Gastroesophageal sphincter (tissue), 4 donors: ENCODE results near the gene EIF2B1. TPM values are rescaled to one million over a fixed set of nuclear protein-coding genes. Genes with fewer than 3 reads are reported as not detected.
"Not testable (repeated sequence)": the region's sequence is repeated elsewhere in the genome, so short reads cannot be mapped to it uniquely, and the experiment has no call there.

Experiments used
- ATAC-seq: fragments of 150-250 bp; one replicate; pipeline ENCODE4 v1.9.1; 2016; ENCODE audit warnings: mild to moderate bottlenecking, moderate library complexity
- H3K27ac ChIP-seq, 4 donors: fragments of 200-600 bp; sonication (generic) in 3 of 4; 1 replicate in 3 of 4; 2 replicates in 1 of 4; pipeline ENCODE4 v1.5.1; 2016 to 2019
- H3K27me3 ChIP-seq: fragments of 200-600 bp; sonication (generic); one replicate; pipeline ENCODE4 v1.5.1; 2019
- H3K36me3 ChIP-seq, 2 donors: fragments of 200-600 bp; sonication (generic); one replicate each; pipeline ENCODE4 v1.5.1; 2019; ENCODE audit warnings: control low read depth in 1 of 2
- H3K4me1 ChIP-seq, 3 donors: fragments of 200-600 bp; sonication (generic); 1 replicate in 2 of 3; 2 replicates in 1 of 3; pipeline ENCODE4 v1.5.1; 2016 to 2019; ENCODE audit warnings: control low read depth in 2 of 3
- H3K4me3 ChIP-seq, 2 donors: fragments of 200-600 bp; sonication (generic); one replicate each; pipeline ENCODE4 v1.5.1; 2019; ENCODE audit warnings: mild to moderate bottlenecking in 1 of 2, moderate library complexity in 1 of 2
- H3K9me3 ChIP-seq, 3 donors: fragments of 200-600 bp; sonication (generic); one replicate each; pipeline ENCODE4 v1.5.1; 2017 to 2019; ENCODE audit warnings: control low read depth in 2 of 3
- EP300 ChIP-seq: sonication (generic); formaldehyde crosslinking; IDR thresholded peaks from one replicate; pipeline ENCODE4 v1.6.1; 2017; ENCODE audit warnings: antibody characterized with exemption, mild to moderate bottlenecking
- POLR2A ChIP-seq, 2 donors: fragments of 450-650 bp; IDR thresholded peaks; one replicate each; pipeline ENCODE4 v1.6.1; 2017; ENCODE audit warnings: antibody characterized with exemption in 2 of 2, mild to moderate bottlenecking in 2 of 2, moderate library complexity in 1 of 2
- POLR2AphosphoS5 ChIP-seq: sonication (generic); formaldehyde crosslinking; IDR thresholded peaks from one replicate; pipeline ENCODE4 v1.6.1; 2017; ENCODE audit warnings: antibody characterized with exemption
- WGBS, 2 donors: methylation state at CpG; one replicate each; pipeline ENCODE4 v1.1.5; 2018; ENCODE audit warnings: low coverage in 1 of 2; 5-methylcytosine and 5-hydroxymethylcytosine counted together
- total RNA-seq, 4 donors: library from RNA; depleted of rRNA; stranded (reverse); fragments of >200 nt; gene quantifications; one replicate each; pipeline ENCODE4 v1.1.0, GENCODE V29; 2016
- TF ChIP-seq, protein P1 (sequence below), 4 experiments: fragments of 200-600 bp in 2 of 4; fragments of 450-650 bp in 2 of 4; sonication (generic) in 1 of 4; IDR thresholded peaks; one replicate each; pipeline ENCODE4 v1.5.1; 2017 to 2019; ENCODE audit warnings: antibody characterized with exemption in 4 of 4, mild to moderate bottlenecking in 2 of 4, moderate library complexity in 2 of 4

EIF2B1 gene
- total RNA-seq, 4 donors from 2014 or later: 94.7 to 113 (median 106) TPM

DNA sequence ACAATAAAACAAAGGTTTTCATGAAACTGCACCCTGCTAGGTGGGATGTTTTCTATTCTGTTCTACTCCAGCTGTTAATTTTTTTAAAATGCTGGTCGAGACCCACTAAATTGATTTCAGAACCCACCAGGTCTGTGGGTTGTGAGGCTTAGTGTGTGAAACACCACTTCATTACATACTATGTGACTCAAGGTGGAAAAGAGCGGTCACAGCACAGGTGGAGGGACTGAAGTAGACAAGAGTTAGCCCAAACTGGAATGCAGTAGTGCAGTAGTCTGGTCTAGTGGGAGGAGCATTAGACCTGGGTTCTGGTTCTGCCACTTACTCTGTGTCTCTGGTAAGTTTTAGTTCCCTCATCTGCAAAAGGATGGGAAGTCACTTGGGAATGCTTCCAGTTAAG lies 19.4 kb downstream of the EIF2B1 start:
- H3K4me1 ChIP-seq: peaks cover 0 to 6% (median 0%) of the 10 kb centered on the region in 3 donors
- no peak overlapping the region for H3K27ac ChIP-seq
- H3K9me3 ChIP-seq: no peaks in the 10 kb centered on the region
- WGBS, 2 donors: 100% methylated on average over 2 of the region's 2 CpGs
- no peak overlapping the region for H3K4me3 ChIP-seq
- H3K36me3 ChIP-seq: peaks cover 0 to 100% of the 10 kb centered on the region in 2 donors
- TF ChIP-seq, protein P1, sequence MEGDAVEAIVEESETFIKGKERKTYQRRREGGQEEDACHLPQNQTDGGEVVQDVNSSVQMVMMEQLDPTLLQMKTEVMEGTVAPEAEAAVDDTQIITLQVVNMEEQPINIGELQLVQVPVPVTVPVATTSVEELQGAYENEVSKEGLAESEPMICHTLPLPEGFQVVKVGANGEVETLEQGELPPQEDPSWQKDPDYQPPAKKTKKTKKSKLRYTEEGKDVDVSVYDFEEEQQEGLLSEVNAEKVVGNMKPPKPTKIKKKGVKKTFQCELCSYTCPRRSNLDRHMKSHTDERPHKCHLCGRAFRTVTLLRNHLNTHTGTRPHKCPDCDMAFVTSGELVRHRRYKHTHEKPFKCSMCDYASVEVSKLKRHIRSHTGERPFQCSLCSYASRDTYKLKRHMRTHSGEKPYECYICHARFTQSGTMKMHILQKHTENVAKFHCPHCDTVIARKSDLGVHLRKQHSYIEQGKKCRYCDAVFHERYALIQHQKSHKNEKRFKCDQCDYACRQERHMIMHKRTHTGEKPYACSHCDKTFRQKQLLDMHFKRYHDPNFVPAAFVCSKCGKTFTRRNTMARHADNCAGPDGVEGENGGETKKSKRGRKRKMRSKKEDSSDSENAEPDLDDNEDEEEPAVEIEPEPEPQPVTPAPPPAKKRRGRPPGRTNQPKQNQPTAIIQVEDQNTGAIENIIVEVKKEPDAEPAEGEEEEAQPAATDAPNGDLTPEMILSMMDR (IDR thresholded peaks at IDR 0.05): no peak
- no peak for TF ChIP-seq EP300
- no peak for TF ChIP-seq POLR2AphosphoS5
- TF ChIP-seq POLR2A (IDR thresholded peaks at IDR 0.05): no peak
- H3K27me3 ChIP-seq: no peaks in the 10 kb centered on the region
- ATAC-seq: no peak

DNA sequence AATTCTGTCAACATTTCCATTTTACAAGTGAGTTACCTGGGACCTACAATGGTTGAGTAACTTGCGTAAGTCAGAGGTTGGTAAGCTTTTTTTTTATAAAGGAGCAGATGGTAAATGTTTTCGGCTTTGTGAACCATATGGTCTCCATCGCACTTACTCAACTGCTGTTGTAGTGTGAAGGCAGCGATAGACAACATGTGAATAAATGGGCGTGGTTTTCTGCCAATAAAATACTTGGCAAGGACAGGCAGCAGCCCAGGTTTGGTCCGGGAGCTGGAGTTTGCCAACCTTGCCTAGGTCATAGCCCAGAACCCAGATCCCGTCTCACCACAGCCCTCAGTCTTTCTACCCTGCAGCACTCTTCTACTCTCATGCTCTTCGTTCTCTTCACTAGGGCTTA lies 25.3 kb downstream of the EIF2B1 start:
- H3K4me1 ChIP-seq: peaks cover 0 to 13% (median 0%) of the 10 kb centered on the region in 3 donors
- H3K9me3 ChIP-seq: no peaks in the 10 kb centered on the region
- 79 to 92% methylated on average over 2 to 8 of the region's 8 CpGs for WGBS, 2 donors
- no peak overlapping the region for H3K27ac ChIP-seq
- ATAC-seq: no peak
- no peak for TF ChIP-seq POLR2A (IDR thresholded peaks at IDR 0.05)
- no peak for TF ChIP-seq POLR2AphosphoS5
- TF ChIP-seq, protein P1 (IDR thresholded peaks at IDR 0.05): no peak
- no peak for TF ChIP-seq EP300
- no peaks in the 10 kb centered on the region for H3K27me3 ChIP-seq
- peaks cover 0 to 84% of the 10 kb centered on the region in 2 donors for H3K36me3 ChIP-seq
- H3K4me3 ChIP-seq: no peak overlapping the region

DNA sequence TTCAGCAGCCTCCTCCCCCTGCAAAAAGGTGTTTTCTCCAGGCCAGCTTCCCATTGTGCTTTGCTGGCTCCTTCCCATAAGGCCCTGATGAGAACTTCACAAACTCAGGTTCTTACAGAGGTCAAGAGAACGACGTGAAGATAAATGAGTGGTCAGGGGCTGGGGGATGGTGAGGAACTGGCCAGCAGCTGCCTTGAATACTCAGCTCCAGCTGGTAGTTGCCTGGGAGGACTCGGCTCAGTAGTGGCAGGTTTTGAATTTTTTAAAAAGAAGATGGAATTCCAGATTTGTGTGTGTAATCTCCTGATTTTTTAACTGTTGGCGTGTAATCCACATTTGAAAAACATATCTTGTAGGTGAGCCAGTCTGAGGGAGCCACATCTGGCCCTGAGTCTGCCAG lies 25.7 kb downstream of the EIF2B1 start:
- no peak for ATAC-seq
- WGBS, 2 donors: 42 to 52% methylated on average over 4 of the region's 4 CpGs
- Histone ChIP-seq H3K27ac (no peak overlapping the region), H3K27me3 (no peaks in the 10 kb centered on the region), H3K36me3 (peaks cover 0 to 80% of the 10 kb centered on the region in 2 donors), H3K9me3 (no peaks in the 10 kb centered on the region), H3K4me3 (no peak overlapping the region), H3K4me1 (peaks cover 0 to 17% (median 4%) of the 10 kb centered on the region in 3 donors)
- TF ChIP-seq, protein P1 (IDR thresholded peaks at IDR 0.05): no peak

DNA sequence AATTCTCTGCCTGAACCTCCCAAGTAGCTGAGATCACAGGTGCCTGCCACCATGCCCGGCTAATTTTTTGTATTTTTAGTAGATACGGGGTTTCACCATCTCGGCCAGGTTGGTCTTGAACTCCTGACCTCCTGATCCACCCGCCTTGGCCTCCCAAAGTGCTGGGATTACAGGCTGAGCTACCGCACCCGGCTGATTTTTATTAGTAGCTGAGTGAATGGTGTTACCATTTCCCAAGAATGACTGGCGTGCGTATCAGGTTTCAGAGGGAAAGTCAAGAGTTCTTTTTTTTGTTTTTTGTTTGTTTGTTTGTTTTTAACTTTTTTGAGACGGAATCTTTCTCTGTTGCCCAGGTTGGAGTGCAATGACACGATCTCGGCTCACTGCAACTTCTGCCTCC lies 30.0 kb downstream of the EIF2B1 start:
- not testable (repeated sequence) for H3K9me3 ChIP-seq, H3K4me3 ChIP-seq, H3K27ac ChIP-seq, H3K27me3 ChIP-seq, ATAC-seq
- H3K36me3 ChIP-seq: peaks cover 0 to 44% of the 10 kb centered on the region in 2 donors
- H3K4me1 ChIP-seq: peaks cover 0 to 31% (median 13%) of the 10 kb centered on the region in 3 donors
- WGBS, 2 donors: 77 to 92% methylated on average over 7 to 9 of the region's 11 CpGs

DNA sequence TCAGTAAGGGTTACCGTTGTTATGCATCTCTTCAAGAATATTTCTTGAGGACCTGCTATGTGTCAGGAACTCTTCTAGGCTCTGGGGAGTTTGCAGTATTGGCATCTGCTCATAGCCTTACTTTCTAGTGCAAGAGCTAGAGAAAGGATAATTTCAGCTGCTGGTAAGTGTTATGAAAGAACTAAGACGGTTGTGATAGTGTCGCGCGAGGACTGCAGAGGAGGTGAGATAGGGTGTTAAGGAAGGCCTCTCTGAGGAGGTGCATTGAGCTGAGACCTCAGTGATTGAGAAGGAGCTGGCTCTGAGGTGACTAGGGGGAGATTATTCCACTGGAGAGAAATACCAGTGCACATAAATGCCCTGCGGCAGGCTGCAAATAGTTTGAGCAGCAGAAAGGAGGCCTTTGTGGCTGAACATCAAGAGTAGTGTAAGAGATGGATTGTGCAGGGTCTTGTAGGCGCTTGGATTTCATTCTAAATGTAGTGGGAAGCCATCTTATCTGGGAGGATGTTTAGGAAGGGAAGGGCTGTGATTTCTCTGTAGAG lies 30.8 kb downstream of the EIF2B1 start:
- Histone ChIP-seq H3K27ac (peak overlapping the region in 3 of 4 donors; percentile 89 to 91 (median 89)), H3K4me1 (peaks cover 0 to 31% (median 13%) of the 10 kb centered on the region in 3 donors), H3K4me3 (peak overlapping the region; percentile 64 to 100), H3K9me3 (no peaks in the 10 kb centered on the region), H3K27me3 (no peaks in the 10 kb centered on the region), H3K36me3 (peaks cover 0 to 44% of the 10 kb centered on the region in 2 donors)
- 8 to 16% methylated on average over 6 to 7 of the region's 7 CpGs for WGBS, 2 donors
- no peak for TF ChIP-seq EP300
- ATAC-seq: no peak
